Measurements from ENCODE around the gene BRPF1. TPM values are rescaled to one million over a fixed set of nuclear protein-coding genes. Genes with fewer than 3 reads are reported as not detected.

The BRPF1 gene
- total RNA-seq, 1 experiment from 2014 or later: 23.6 TPM

GRCh38 chr3:9780458-9780812, 48.9 kb downstream of the BRPF1 start:
- RAD21 ChIA-PET (ENCODE audit: low non-redundant PET in 1 of 2, low total read pairs in 2 of 2, uncharacterized antibody in 2 of 2, unreplicated experiment in 2 of 2): no interaction called here

More at GRCh38 chr3:9780458-9780812, 48.9 kb downstream of the BRPF1 start:
- Histone ChIP-seq H3K4me3 (replicated peaks in 1 of 2; ENCODE audit: low read depth in 1 of 2, low read length in 2 of 2) (no peak overlapping the region), H3K27me3 (ENCODE audit: insufficient read depth, low read length) (no peaks in the 10 kb centered on the region), H3K27ac (ENCODE audit: low read depth, low read length) (no peak overlapping the region), H4K20me1 (ENCODE audit: insufficient read depth) (no peaks in the 10 kb centered on the region), H3K36me3 (ENCODE audit: control insufficient read depth in 1 of 2, insufficient read depth in 2 of 2, low read length in 2 of 2) (peaks cover 10 to 16% of the 10 kb centered on the region in 2 experiments; a peak in 3 of 4 replicates), H2AFZ (ENCODE audit: low read depth, low read length, poor library complexity, severe bottlenecking) (no peak overlapping the region), H3K9ac (ENCODE audit: low read length) (no peak overlapping the region), H3K9me3 (ENCODE audit: control insufficient read depth in 1 of 2, insufficient read depth in 1 of 2, low read depth in 1 of 2, low read length in 2 of 2) (no peaks in the 10 kb centered on the region), H3K4me2 (ENCODE audit: low read length) (no peak overlapping the region), H3K9me2 (ENCODE audit: insufficient read depth) (no peaks in the 10 kb centered on the region), H3K79me2 (ENCODE audit: insufficient read depth, low read length) (no peaks in the 10 kb centered on the region), H3K4me1 (ENCODE audit: control insufficient read depth in 1 of 2, insufficient read depth in 2 of 2, low read length in 2 of 2) (peaks cover 0 to 11% of the 10 kb centered on the region in 2 experiments; a peak in 1 of 4 replicates)
- BruUV-seq (replicated peaks): no TSS peak
- ChIA-PET CTCF (no interaction called here), POLR2A (no interaction called here)
- ATAC-seq (no peak), DNase-seq (ENCODE audit: low read depth, low spot score) (no peak)
- intact Hi-C loops (cut with micrococcal nuclease): no loop called here
- no peak for TF ChIP-seq SRF (IDR thresholded peaks at IDR 0.05; ENCODE audit: low read depth)
- TF ChIP-seq SP1 (IDR thresholded peaks at IDR 0.05; ENCODE audit: low read depth): no peak
- TF ChIP-seq EGR1 (IDR thresholded peaks at IDR 0.05; ENCODE audit: low read depth): no peak
- TF ChIP-seq REST (IDR thresholded peaks at IDR 0.05; ENCODE audit: low read depth): no peak
- no peak for TF ChIP-seq RAD21 (IDR thresholded peaks at IDR 0.05; ENCODE audit: low read depth)
- no peak for TF ChIP-seq EZH2phosphoT487 (IDR thresholded peaks at IDR 0.05; ENCODE audit: borderline replicate concordance)
- no peak for TF ChIP-seq EZH2 (IDR thresholded peaks at IDR 0.05)
- TF ChIP-seq CTCF (IDR thresholded peaks at IDR 0.05 in 2 of 3, conservative IDR thresholded peaks at IDR 0.05 in 1 of 3; ENCODE audit: borderline replicate concordance in 1 of 3, insufficient read depth in 1 of 3, low read depth in 2 of 3, low read length in 2 of 3): no peak
- no peak for TF ChIP-seq FOSL1 (IDR thresholded peaks at IDR 0.05; ENCODE audit: low read depth)
- no peak for TF ChIP-seq POLR2AphosphoS5 (IDR thresholded peaks at IDR 0.05; ENCODE audit: low read depth, low read length)
- no peak for TF ChIP-seq TCF7L2 (IDR thresholded peaks at IDR 0.05; ENCODE audit: borderline replicate concordance, extremely low read depth, insufficient read depth, insufficient read length)
- TF ChIP-seq ZNF274 (IDR thresholded peaks at IDR 0.05; ENCODE audit: low read depth, low read length): no peak
- TF ChIP-seq ELF1 (IDR thresholded peaks at IDR 0.05; ENCODE audit: borderline replicate concordance, low read depth): no peak
- TF ChIP-seq CBX3 (IDR thresholded peaks at IDR 0.05; ENCODE audit: low read depth): no peak
- TF ChIP-seq YY1 (IDR thresholded peaks at IDR 0.05; ENCODE audit: extremely low read depth, insufficient replicate concordance, low read depth, low read length): no peak
- TF ChIP-seq ZBTB33 (IDR thresholded peaks at IDR 0.05; ENCODE audit: extremely low read depth, insufficient replicate concordance, low read length): no peak
- no peak for TF ChIP-seq SIN3A (IDR thresholded peaks at IDR 0.05; ENCODE audit: low read depth)
